ENCODE measurements around the gene IL15RA. TPM values are rescaled to one million over a fixed set of nuclear protein-coding genes. Genes with fewer than 3 reads are reported as not detected.

The IL15RA gene, protein sequence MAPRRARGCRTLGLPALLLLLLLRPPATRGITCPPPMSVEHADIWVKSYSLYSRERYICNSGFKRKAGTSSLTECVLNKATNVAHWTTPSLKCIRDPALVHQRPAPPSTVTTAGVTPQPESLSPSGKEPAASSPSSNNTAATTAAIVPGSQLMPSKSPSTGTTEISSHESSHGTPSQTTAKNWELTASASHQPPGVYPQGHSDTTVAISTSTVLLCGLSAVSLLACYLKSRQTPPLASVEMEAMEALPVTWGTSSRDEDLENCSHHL
- total RNA-seq: 0.19 and 0.88 TPM in 2 replicates
- polyA plus RNA-seq (2012): 0.35 TPM

DNA sequence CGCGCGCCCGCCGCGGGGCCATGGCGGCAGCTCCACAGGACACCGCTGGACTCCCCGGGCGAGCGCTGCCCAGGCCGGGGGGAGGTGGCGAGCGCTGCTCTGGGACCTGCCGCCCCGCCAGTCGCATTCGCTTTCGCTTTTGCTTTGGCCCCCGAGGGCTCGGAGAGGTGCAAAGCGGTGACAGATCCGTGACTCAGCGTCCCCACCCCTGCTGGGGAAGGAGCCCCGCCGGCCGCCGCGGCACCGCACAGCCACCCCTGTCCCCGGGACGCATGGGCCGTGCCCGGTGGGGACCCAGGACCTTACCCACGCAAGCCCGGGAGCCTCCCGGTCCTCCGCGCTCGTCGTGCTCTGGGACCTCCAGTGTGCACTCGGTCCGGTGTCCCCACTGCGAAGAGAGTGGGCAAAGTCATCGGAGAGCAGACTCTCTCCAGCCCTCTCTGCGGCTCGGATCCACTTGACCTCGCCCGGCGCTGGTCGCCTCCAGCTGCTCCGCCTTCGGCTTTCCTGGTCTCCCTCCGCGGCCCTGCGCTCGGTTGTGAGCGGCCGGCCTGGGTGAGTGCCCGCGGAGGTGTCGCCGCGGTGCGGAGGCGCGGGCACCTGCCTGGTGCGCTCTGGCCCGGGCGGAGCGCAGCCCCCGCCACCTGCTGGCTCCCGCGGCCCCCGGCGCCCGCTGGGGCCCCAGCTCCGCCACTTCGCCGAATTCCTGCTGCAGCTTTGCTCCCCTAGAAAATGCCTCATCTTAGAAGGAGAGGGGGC is at the start of gene IL15RA:
Gene IL15RA (minus strand): TSS at position 73 of the 759 bp plus-strand sequence. CDS start 51 bp downstream, at position 22.
- DNase-seq (ENCODE audit: low read depth): peak; percentile 47

GRCh38 chr10:6025683-6026255 is 48.4 kb upstream of the IL15RA start:
- DNase-seq (ENCODE audit: low read depth): no peak

- DNase-seq (ENCODE audit: low read depth): no peak
Measured at GRCh38 chr10:6024334-6024682, 47.0 kb upstream of the IL15RA start.

GRCh38 chr10:6023661-6024333 is 46.5 kb upstream of the IL15RA start:
- no peak for DNase-seq (ENCODE audit: low read depth)

DNA sequence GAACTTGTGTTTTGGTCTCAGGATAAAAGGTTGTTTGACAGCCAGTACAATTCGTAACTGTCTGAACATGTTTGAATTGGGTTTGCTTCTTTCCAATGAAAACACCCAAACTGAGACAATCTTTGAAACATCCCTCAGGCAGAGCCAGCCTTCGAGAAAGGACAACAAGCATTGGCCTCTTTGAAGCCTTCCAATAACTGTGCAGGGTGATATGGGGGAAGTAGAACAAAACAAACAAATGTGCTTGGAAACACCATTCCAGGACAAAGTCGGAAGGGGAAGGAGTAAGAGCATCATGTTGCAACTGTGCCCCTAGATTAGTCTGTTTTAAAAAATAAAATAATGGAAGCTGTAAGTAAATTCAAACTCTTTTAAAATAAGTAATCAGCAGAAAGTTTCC is 45.3 kb upstream of the IL15RA start:
- DNase-seq (ENCODE audit: low read depth): no peak

DNA sequence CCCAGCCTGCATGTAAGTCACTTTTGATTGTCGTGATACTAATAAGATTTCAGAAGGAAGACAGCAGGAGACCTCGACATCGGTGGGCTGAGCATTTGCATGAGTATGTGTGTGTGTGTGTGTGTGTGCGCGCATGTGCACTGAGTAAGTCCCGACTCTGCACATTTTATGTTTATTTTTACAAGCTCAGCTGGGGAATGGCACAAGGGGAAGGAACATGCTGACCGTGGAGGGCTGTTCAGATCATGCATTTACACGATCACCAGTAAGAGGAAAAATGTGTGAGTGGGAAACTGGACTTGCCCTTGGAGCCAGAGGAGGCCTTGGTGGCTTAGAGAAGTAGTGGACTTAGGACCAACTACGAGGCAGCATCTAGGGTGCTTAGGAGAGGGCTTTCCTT is 43.5 kb upstream of the IL15RA start:
- DNase-seq (ENCODE audit: low read depth): no peak

DNA sequence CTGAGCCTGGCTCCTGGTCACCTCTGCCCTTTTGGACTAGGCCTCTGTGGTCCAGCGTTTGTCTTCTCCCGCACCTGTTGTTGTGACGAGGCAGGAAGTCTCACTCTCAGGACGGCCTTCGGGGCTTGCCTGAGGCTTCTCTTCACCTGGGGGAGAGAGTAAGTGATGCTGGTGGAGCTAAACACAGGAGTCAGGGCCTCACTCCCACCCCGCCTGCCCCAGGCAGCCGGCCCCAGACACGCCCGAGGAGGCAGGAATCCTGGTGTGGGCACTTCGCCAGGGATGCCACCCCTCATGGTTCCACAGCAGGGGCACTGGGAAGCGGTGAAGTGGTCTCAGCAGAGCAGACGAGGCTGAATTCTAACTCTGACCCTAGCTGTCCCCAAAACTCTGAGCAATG is 42.5 kb upstream of the IL15RA start:
- no peak for DNase-seq (ENCODE audit: low read depth)

DNA sequence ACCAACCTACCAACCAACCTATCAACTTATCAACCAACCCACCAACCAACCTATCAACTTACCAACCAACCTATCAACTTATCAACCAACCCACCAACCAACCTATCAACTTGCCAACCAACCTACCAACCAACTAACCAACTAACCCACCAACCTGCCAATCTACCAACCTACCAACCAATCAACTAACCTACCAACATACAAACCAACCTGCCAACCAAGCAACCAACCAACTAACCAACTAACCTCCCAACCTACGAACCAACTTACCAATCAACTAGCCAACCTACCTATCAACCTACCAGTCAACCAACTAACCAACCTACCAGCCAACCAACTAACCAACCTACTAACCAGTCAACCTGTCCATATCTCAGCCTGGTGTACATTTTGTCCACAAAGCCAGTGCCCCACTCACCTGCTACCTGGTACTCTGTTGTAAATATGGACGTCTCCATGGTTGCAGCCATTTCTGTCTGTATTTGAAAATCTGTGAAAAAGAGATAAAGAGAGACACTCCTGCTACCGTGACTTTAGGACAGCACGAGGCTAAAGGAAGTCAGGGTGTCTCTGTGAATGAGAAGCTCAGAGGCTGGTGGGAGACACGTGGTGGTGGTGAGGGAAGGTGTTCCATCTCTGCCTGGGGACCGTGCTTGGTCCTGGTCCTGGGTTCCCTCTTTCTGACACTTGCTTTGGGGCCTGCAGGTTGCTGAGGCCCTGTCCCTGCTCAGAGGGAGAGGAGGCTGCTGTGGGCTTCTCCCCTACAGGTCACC is 41.9 kb upstream of the IL15RA start:
- no peak for DNase-seq (ENCODE audit: low read depth)

- no peak for DNase-seq (ENCODE audit: low read depth)
Measured at GRCh38 chr10:6018422-6018821, 41.1 kb upstream of the IL15RA start.

DNA sequence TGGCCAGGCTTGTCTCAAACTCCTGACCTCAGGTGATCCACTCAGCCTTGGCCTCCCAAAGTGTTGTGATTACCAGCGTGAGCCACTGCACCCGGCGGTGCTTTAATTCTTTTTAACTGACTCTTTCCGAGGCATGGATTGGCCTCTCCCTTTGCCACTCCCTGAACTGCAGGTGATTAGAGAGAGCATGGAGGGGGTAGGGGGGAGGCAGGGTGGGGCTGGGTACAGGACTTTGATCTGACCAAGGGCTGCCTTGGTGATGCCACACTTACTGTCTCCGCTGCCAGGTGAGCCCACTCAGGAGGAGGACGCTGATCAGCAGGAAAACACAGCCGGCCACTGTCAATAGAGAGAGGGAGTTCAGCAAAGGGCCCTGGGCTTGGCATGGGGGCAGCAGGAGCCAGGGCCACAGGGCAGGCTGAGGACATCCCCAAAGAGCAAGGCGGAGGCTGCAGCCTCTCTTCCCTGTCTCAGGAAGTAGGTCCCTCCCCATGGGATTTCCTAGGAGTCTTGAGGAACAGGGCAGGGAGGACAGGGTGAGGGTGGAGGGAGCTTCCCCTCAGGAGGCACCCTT is 40.5 kb upstream of the IL15RA start:
- DNase-seq (ENCODE audit: low read depth): no peak

DNA sequence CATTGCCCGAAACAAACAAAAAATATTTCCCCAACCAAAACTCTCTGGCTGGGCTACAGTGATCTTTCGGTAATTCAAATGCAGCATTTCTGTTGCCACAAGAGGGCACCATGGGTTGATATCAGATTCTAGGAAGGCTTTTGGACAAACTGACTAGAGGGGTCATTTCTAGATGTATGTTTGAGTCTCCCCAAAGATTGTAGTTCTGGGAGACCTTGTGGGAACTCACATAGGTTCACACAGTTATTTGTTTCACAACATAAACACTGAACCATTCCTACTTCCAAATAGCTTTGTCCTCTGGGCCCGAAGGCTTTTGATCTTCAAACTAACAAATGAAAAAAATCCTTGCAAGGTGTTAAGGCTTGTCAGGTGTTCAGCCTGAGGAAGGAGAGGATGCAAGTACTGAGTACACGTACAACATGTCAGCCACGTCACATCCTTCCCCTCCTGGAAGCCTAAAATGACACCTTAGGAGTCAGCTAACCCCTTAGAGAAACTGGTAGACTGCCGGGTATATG is 37.0 kb upstream of the IL15RA start:
- peak; percentile 65 for DNase-seq (ENCODE audit: low read depth)

- no peak for DNase-seq (ENCODE audit: low read depth)
Measured at GRCh38 chr10:6013413-6014192, 36.3 kb upstream of the IL15RA start.

- no peak for DNase-seq (ENCODE audit: low read depth)
Measured at GRCh38 chr10:6012121-6012905, 35.0 kb upstream of the IL15RA start.

DNA sequence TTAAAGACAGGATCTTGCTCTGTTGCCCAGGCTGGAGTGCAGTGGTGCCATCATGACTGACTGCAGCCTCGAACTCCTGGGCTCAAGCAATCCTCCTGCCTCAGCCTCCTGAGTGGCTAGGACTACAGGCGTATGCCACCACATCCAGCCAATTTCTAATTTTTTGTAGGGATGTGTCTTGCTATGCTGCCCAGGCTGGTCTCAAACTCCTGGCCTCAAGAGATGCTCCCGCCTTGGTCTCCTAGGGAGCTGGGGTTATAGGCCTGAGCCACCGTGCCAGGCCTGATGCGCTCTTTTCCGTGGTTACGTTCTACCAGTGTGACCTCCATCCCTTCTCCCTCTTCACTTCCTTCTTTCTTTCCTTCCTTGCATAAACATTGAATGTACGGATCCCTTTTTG is 34.2 kb upstream of the IL15RA start:
- DNase-seq (ENCODE audit: low read depth): no peak

- DNase-seq (ENCODE audit: low read depth): no peak
Measured at GRCh38 chr10:6010569-6010968, 33.2 kb upstream of the IL15RA start.

- no peak for DNase-seq (ENCODE audit: low read depth)
Measured at GRCh38 chr10:6009961-6010360, 32.6 kb upstream of the IL15RA start.

- no peak for DNase-seq (ENCODE audit: low read depth)
Measured at GRCh38 chr10:6009150-6009549, 31.8 kb upstream of the IL15RA start.

GRCh38 chr10:6008497-6009142 is 31.3 kb upstream of the IL15RA start:
- no peak for DNase-seq (ENCODE audit: low read depth)

Measured in myocyte (in vitro differentiated cells).